HG03025 (cell line): ENCODE measurements around the gene PTPN4.

Experiments
- ATAC-seq: cut with Tn5 transposase; IDR thresholded peaks from one replicate; pipeline ENCODE4 v1.9.1; 2021; ENCODE audit warnings: mild to moderate bottlenecking, moderate library complexity; ENCODE audit not compliant: unreplicated experiment, low FRiP score

PTPN4 gene

DNA sequence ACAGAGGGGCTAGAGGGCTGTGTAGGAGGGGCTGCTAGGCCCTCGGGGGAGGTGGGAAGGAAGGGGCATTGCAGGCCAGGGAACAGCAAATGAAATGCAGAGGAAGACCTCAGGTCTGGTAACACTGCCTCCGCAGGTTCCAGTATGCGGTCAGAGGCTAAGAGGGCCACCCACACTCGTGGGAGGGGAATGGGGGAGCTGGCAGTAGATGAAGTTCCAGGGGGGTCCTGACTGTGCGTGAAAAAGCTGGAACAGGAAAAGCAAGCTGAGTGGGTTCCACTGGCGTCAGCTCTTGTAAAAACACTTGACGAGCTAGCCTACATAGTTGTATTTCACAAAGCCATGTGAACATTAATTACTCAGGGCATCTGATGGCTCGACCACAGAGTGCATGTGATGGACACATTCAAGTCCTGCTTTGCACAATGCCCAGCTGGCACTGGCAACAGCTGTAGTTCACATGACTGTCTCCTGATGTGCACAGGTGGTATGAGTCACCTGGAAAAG, 29.0 kb upstream of the PTPN4 start:
- no peak for ATAC-seq

DNA sequence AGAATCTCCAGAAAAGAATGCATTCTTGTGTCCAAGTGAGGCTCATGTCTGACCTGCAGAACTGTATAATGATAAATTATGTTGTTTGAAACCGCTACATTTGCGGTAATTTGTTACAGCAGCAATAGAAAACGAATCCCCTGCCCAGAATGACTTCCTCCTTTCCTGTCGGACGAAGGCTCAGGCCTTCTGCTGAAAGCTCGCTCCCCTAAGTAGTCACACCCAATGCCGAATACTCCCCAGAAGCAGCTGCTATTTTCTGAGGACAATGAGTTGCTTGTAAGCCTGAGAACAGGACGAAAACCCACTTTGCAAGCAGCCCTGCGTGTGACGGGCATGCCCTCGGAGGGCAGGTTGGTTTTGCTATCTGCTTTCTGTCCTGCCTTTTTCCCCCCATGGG, 27.7 kb upstream of the PTPN4 start:
- ATAC-seq = no peak

DNA sequence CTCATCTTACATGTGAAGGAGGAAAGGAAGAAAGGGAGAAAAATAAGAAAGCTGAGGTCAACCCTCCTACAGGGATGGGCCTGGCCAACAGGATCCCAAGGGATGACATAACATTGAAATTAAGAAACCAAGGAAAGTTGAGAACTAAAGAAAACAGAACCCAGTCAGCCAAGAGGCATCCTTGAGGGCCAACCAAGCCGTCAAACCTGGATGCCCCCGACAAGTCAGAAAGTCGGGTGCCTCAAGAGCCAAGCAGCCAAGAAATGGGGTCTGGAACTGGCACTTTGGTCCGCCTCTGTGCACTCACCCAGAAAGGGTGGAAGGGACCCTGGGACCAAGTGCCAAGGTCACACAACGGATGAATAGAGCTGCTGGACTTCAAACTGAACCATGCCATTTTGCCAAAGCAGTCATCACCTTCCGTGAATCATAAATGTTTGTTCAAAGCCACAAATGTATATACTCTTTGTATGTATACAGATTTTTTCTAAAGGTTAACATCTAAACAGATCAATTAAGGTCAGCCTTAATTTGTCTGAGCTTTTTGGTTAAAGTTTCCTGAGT, 27.0 kb upstream of the PTPN4 start:
- no peak for ATAC-seq

DNA sequence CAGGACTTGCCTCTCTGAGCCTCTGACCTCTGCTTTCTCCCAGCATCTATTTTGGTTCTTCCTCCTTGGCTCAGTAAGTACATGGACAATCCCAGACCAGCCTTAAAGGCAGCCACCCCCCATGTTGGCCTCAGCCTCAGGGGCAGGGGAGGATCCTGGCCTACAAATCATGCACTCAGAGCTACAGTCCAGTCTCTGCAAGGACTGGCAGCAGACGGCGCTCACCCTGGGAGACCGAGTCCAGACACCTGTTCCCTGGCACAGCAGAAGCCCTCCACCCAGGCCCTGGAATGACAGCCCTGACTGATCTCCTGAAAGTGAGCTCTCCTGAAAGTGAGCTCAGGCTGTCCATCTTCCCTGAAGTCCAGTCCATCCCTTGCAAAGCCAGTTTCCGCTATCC, 25.7 kb upstream of the PTPN4 start:
- no peak for ATAC-seq

- ATAC-seq = no peak
Observed at GRCh38 chr2:119735565-119735964, 24.2 kb upstream of the PTPN4 start.

DNA sequence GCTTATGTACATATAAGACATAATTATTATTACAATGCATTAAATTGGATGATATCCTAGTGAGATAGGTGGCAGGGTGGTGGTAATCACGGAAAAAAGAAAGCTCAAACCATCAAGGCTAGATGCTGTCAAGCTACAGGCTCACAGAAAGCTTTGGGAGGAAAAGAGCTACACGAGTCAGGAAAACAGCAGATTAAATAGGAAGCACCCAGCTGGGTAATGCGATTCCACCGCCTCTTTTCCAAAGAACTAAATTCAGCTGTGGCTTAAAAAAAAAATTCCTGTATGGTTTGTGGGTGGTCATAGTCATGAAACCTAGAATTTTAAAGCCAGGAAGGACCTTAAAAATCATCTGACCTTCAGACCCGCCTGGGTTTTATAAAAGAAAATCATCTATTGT, 23.7 kb upstream of the PTPN4 start:
- ATAC-seq = no peak

DNA sequence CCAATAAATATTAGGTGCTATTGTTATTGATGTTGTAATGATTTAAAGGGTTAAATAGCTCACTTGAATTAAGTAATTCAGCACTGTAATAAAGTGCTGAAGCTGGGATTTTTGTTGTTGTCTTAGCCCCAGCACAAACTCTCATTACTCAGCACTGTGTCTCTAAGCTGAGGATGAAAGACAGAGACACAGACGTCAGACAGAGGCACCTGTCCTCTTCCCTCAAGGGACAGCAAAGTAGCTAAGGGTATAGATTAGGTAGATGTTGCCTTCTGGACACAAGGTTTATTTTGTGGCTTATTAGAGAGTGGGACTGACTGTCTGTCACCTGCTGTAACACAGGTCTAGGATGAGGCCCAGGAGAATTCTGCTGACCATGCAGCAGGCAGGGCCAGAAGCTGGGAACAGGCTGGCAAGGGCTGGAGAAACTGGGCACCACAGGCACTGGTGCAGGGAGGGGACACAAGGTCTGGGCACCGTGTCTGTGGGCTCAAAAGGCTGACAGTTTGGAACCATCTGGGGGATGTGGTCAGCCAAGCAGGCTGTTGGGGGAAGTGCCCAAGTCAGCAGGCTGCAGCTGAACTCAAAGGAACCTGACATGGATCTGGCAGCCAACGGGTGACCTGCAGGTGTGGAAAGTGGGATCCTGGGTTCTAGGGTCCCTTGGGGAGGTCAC, 20.0 kb upstream of the PTPN4 start:
- ATAC-seq = no peak

- ATAC-seq = no peak
Observed at GRCh38 chr2:119741001-119741400, 18.7 kb upstream of the PTPN4 start.

DNA sequence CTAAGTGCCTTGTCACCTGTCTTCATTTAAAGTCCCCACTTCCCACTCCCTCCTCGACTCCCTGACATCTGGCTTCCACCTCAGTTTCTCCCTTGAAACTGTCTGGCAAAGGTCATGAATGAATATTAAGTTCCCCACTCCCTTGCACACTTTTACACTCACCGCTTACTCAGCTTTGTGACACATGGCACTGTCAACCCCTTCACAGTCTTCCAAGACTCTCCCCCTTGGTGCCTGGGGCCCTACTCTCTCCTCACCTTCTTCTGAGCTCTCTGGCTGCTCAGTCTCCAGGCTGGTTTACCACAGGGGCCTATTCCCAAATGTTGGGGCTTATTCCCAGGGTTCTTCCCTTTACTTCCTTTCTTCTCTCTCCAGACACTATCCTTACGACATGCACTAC, 17.9 kb upstream of the PTPN4 start:
- ATAC-seq = no peak

- ATAC-seq = no peak
Observed at GRCh38 chr2:119744335-119744939, 15.3 kb upstream of the PTPN4 start.

DNA sequence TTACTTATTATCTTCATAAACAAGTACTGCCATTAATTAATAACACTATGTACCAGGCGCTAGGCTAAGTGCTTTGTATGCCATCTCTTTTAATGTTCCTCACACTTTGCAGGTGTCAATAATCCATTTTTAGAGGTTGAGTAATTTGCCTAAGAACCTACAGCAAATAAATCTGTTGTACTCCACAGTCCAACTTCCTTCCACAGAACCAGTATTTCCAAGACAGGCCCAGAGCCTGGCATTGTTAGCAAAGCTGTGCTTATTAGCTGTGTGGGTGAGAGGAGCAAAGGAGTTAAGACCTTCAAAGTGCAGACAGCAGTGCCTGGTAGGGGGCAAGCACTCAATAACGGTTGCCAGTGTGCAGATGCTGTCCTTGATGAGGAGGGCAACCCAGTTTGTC, 14.2 kb upstream of the PTPN4 start:
- ATAC-seq = no peak

DNA sequence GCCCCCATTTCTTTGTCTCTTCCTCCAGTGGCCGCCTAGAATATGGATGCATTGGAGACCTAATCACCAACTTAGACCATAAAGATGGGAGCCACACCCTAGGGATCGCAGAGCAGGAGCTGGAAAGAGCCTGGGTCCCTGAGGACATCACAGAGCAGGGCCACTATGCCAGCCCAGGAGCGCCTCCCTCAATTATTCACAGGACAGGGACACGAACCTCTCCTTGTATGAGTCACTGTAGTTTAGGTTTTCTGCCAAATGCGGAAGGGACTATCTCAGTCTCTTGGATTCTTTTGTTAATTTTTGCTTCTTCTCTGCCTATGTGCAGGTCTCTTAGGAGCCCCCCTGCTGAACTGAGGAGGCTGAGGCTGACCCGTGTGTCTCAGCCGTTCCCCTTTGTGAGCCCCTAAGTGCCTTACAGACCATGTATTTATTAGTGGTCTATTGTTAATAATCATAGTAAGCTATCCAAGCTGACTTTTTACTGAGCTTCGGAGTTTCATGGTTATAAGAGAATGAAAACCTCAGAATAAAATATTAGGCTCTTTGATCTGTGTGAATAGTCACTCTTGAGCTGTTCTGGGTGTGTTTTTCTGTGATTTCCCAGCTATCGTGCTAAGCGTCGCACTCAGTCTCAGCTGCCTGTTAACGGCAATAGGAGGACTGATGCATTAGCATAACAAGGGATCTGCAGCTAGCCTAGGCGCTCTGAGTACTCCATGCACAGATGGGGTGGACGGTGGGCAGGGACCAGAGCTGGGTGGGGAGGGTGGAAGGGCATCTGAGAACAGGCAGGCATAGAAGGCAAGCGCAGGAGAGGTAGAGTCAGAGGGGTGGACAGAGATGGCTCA, 12.7 kb upstream of the PTPN4 start:
- no peak for ATAC-seq

DNA sequence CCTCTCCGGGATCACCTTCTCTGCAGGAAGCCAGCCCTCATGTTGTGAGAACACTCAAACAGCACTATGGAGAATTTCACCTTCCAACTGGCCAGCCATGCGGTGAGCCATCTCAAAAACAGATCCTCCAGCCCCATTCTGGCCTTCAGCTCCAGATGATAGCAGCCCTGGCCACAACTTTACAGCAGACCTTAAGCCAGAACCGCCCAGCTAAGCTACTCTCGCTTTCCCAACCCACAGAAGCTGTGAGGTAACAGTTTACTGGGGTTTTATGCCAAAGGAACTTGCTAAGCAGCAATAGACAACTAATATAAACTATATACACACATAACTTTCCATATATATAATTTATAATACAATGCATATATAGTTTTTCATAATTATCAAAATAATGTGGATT, 11.6 kb upstream of the PTPN4 start:
- ATAC-seq = no peak

DNA sequence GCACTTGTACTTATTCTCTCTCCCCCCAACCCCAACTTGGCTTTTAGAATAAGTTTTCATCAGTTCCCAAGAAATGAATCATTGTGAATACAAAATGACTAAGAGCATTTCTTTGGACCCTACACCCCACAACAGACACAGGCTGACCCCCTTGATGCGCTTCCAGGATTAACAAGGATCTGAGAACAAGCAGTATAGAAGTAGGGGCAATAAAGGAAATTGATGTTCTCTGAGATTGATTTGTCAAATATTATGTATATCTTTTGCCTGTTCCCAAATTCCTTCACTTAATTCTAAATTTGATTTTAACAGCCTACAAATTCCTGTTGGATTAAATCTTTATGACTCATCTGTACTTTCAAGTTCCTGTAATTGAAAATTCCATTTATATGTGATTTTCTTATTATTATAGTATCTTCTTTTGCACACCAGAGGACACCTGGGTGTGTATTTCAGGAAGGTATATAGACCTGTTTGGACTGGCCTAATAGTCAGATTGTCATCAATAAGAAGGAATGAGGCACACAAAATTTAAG, 10.2 kb upstream of the PTPN4 start:
- ATAC-seq = no peak

DNA sequence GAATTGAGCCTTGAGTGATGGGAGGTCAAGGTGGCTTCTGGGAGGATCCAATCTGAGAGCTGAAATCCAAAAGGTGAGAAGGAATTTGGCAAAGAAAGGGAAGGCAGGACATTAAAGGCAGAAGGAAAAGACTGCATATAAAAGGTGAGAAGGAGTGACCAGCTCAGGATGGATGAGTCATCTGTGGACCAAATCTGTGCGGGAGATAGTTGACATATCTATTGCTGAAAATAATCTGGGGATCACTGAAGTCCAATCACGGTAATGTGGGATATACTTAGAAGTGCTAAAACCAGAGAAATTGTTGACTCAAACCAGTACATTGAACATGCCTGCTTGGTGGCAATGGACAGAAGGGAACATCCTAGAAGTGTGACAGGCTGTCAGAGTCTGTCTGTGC, 8.0 kb upstream of the PTPN4 start:
- ATAC-seq = no peak

DNA sequence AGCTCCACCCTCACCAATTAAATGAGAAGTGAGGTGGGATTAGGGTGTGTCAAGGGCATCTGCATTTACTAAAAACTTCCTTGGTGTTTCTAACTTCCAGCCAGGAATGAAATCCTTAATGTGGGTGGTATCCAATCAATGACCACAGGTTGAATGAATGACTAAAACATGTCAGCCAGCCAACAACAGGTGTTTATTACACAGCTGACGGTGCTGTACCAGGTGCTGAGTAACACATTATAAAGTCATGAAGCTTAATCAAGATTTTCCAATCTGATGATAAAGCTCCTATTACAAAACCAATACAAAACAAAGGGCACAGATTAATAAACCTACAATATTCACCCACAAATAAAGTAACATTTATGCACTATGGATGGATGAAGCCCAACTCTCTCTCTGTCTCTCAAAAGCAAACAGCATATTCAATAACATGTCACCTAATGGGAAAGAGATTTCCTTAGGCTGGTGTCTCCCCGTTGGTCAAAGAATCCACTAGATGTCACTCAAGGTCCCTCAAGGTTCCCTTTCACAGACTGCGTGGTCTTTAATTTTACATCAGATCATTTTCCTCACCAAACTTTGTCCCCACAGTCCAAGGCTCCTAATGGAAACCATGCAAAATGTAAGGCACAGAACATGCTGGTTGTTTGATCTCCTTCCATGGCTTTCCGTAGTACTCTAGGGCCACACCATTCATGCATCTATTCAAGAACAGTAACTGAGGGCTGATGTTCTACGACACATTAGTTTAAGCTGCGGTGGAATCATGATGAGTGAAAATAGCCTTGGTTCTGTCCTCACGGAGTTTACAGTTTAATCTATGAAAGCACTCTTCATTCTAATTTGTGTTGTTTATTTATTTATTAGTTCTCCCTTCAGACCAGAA, 6.4 kb upstream of the PTPN4 start:
- no peak for ATAC-seq

DNA sequence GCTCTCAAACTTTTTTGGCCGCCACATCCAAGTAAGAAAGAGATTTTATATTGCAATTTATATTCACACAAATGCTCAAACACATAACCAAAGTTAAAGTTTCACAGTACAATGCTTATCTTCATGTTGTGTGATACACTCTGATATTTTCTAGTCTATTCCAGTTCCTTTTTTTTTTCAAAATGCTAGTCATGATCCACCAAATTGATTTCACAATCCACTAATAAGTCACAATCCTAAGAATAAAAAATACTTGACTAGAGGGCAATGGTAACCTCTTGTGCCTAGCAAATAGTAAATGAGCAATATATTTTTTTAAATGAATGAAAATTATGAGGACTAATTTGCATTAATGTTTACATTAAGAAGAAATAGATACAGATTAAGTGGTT, 5.8 kb upstream of the PTPN4 start:
- no peak for ATAC-seq

DNA sequence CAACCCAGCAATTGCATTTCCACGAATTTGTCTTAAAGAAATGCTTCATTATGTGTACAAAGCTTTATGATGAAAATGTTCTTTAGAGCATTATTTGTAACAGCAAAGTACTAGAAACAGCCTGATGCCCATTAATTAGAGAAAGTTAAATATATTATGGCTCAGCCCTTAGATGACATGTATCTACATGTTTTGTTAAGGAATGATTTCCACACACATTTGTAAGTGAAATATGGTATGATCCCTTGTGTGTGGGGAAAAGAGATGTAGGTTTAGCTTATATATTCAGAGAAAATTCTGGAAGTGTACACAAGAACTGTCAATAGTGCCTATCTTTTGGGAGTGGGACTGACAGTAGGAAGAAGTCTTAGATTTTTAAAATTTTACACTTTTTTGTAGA, 3.8 kb upstream of the PTPN4 start:
- no peak for ATAC-seq

DNA sequence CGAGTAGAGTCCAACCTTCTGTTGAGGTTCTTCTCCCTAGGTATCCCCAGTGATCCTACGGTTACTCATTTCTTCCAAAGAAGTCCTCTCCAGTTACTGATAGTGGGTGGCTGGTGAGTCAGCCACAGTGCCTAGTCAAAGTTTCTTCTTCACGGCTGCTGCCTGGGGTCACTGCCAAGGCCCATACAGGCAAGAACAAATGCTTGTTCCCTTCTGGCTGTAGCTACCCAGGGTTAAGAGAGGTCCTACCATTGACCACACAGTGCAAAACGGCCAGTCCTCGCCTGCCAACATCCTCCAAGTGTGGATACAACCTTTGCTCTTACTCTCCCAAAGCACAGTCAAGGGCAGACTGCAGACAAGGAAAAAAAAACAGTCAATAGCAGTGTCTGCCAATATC, 2.9 kb upstream of the PTPN4 start:
- ATAC-seq = no peak

- no peak for ATAC-seq
Observed at GRCh38 chr2:119758881-119759450, 756 bp upstream of the PTPN4 start.
